ENCODE measurements around the gene CTSL.

GRCh38 chr9:87742813-87743428 lies 17.0 kb downstream of the CTSL start:
- TF ChIP-seq SUZ12 (IDR thresholded peaks at IDR 0.05) (no peak), BHLHE40 (IDR thresholded peaks at IDR 0.05; ENCODE audit: borderline replicate concordance) (no peak), TARDBP (IDR thresholded peaks at IDR 0.05) (no peak), SP1 (IDR thresholded peaks at IDR 0.05) (no peak), FOXK2 (IDR thresholded peaks at IDR 0.05) (no peak), FOXA1 (IDR thresholded peaks at IDR 0.05) (no peak)
